Stimulated activated CD4-positive, alpha-beta T cell treated with anti-CD3 and anti-CD28 coated beads, Interleukin-15, amount 100 ng/mL, for 48 hours (primary cell): ENCODE measurements around the gene YWHAQ.
"Not testable (repeated sequence)": the region's sequence is repeated elsewhere in the genome, so short reads cannot be mapped to it uniquely, and the experiment has no call there.

Experiments
- DNase-seq, 2 donors: peaks; one replicate each; pipeline ENCODE4 v3.0.0-alpha.2; 2020; ENCODE audit warnings: low read depth in 2 of 2

The YWHAQ gene

DNA sequence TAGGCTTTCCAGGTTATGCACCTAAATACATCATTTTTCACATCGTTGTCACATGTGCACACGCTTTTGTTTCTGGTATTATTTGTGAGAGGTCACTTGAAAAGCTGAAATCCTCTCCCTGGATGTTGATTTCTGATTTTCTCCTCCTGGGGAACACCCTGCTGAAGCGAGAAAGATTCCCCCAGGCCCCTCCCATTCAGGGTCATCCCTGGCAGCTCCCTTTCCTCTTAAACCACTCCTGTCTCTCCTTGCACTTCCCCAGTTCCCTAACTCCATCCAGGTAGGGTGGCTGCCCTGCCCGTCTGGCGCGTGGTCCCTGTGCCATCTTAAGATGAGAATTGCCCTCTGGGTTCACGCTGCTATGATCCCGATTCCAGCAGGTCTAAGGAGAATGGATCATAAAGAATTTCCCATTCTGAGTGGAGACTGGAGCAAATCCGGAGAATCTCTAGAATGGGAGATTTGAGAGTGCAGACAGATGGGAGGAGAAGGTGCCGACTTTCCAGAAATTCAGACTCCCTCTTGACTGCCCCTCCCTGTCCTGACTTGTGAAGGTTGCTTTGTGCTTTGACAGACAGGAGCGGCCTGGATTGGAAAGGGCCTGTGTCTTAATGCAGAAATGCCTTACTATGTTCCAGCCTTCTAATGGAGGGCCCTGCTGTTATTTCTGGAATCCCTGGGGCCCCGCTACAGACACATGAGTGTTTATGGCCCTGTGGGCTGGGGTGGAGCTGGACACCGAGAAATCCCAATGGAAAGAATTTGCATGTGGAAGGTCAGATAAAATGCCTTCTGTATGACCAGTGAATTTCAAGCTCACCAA is 1.3 kb upstream of the YWHAQ start:
- DNase-seq, result no peak

DNA sequence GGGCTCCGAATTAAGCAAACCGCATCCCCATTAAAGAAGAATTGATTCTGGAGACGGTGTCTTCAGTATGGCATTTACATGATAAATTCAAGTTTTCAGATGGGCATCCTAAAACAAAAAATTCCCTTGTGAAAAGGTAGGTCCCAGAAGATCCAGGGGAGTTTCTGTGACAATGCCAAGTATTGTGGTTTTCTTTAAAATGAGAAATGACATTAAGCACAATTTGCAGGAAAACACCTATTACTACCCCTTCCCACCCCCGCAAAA is 689 bp upstream of the YWHAQ start:
- DNase-seq, result no peak

DNA sequence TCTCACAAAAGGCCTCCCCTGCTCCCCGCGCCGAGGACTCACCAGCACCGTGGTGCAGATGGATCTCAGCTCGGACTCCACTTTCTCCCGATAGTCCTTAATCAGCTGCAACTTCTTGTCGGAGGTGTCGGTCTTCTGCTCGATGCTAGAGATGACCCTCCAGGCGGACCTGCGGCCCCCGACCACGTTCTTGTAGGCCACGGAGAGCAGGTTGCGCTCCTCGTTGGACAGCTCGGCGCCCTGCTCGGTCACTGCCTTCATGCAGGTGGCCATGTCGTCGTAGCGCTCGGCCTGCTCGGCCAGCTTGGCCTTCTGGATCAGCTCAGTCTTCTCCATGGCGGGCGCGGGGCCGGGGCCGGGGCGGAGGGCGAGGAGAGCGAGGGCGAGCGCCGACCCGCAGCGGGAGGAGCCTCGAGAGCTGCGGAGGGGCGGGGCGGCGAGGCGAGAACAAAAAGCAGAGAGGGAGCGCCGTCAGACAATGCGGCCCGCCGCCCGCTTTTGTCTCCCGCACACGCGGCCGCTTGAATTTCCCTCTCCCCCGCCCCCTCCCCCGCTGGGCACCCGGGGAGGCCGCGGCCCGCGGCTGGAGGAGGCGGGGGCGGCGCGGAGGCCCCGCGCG is 571 bp downstream of the YWHAQ start:
- DNase-seq, result peak; percentile 57 to 68

- DNase-seq, result no peak
Measured at GRCh38 chr2:9629222-9630116, 1.3 kb downstream of the YWHAQ start.

DNA sequence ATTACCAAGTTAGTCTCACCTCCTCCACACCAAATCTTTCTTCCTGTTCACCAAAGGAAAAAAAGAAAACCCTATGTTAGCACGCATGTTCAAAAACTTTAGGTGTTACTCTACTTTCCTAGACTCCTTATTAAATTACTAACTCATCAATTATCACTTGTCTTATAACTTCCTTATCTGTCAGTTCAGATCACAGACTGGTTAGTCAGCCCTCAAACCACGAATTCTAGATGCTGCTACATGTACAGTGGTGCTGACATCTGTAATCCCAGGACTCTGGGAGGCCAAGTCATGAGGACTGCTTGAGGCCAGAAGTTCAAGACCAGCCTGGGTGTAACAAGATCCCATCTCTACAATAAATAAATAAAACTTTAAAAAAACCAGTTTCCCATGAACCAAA is 3.5 kb downstream of the YWHAQ start:
- peak in 1 of 2 donors; percentile 17 for DNase-seq

DNA sequence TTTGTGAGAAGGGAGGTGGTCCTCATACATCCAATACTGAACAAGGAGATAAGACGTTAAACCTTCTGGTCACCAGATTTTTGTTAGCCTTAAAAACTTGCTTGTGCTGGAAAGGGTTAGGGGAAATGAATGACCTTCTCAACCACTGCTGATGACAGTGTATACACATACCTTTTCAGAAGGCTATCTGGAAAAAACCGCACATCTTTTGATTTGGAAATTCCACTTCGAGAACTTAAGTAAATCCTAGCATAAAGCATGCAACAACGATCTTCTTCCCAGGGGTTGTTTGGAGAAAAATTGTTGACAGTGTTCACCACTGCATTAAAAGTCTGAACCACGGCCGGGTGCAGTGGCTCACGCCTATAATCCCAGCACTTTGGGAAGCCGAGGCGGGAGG is 7.6 kb downstream of the YWHAQ start:
- DNase-seq, result no peak

GRCh38 chr2:9621655-9622054 is 9.1 kb downstream of the YWHAQ start:
- DNase-seq, result not testable (repeated sequence)

DNA sequence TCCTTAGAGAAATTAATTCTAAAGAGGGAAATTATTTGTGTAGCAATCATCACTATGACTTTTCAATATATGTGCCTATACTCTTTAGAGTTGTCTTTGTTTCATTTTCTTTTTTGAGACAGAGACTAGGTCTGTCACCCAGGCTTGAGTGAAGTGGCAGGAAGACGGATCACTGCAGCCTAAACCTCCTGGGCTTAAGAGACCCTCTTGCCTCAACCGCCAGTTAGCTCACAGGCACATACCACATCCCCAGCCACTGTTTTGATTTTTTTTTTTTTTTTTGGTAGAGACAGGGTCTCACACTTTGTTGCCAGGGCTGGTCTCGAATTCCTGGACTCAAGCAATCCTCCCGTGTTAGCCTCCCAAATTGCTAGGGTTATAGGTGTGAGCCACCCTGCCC is 12.4 kb downstream of the YWHAQ start:
- DNase-seq, result no peak

- DNase-seq, result no peak
Measured at GRCh38 chr2:9617749-9618148, 13.0 kb downstream of the YWHAQ start.

DNA sequence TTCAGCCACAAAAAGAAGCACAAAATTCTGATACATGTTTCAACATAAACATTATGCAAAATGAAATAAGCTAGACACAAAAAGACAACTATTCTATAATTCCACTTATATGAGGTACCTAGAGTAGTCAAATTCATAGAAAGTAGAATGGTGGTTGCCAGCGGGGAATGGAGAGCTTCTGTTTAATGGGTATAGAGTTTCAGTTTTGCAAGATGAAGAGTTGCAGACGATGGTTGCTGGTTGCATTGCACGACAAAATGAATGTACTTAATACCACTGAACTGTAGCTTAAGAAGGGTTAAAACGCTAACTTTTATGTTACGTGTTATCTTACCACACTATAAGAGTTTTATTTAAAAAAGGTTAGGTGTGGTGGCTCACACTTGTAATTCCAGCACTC is 13.5 kb downstream of the YWHAQ start:
- no peak for DNase-seq

GRCh38 chr2:9614562-9614961 is 16.2 kb downstream of the YWHAQ start:
- DNase-seq, result no peak

GRCh38 chr2:9613291-9613690 is 17.5 kb downstream of the YWHAQ start:
- no peak for DNase-seq

DNA sequence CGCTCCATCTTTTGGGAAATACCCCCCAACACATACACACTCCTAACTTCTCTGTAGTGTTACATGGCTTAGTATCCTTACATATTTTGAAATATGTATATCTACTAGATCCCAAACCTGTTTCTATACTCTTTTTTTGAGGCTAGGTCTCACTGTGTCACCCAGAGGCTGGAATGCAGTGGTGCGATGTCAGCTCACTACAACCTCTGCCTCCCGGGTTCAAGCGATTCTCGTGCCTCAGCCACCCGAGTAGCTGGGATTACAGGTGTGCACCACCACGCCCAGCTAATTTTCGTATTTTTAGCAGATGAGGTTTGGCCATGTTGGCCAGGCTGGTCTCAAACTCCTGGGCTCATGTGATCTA is 19.3 kb downstream of the YWHAQ start:
- not testable (repeated sequence) for DNase-seq

DNA sequence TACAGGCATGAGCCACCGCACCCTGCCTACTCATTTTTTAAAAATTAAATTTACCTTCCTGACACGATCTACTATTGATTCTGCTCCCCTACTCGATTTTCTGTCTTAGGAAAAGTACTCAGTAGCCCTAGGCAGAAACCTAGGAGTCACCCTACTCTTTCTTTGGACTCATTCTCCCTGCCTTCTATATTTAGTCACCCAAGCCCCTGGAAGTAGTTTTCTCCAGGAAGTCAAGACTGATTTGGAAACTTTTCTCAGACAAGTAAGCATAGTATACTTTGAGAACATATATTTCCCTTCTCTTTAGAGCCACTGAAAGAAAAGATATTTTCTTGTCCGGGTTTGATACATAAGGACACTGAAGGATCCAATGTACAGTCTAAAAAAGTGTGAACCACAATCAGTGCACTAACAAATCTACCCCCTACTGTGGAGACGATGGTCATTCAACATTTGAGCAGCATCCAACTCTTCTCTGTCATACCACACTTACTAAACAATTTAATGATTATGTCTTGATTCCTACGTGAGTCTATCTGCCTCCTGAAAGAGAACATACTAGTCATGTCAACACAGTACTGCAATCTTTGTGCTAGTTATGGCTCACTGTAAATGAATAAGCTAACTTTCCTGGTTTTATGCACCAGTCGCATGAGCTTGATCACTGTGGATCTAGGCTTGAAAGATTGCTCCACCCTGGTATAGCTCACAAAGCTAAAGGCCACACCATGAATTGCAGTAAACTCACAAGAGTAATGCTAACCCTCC is 19.8 kb downstream of the YWHAQ start:
- no peak for DNase-seq

- DNase-seq, result not testable (repeated sequence)
Measured at GRCh38 chr2:9608491-9608890, 22.3 kb downstream of the YWHAQ start.

GRCh38 chr2:9602412-9602811 is 28.4 kb downstream of the YWHAQ start:
- no peak for DNase-seq

- DNase-seq, result no peak
Measured at GRCh38 chr2:9601397-9601796, 29.4 kb downstream of the YWHAQ start.

DNA sequence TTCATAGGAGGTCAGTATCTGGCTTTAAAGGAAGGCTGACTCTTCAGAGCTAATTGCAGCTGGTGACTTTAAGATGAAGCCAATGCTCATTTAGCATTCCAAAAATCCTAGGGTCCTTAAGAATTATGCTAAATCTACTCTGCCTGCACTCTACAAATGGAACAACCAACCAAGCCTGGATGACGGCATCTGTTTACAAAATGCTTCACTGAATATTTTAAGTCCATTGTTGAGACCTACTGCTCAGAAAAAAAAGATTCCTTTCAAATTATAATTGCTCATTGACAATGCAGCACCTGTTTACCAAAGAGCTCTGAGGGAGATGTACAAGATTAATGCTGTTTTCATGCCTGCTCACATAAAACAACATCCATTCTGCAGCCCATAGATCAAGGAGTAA is 31.4 kb downstream of the YWHAQ start:
- DNase-seq, result no peak

DNA sequence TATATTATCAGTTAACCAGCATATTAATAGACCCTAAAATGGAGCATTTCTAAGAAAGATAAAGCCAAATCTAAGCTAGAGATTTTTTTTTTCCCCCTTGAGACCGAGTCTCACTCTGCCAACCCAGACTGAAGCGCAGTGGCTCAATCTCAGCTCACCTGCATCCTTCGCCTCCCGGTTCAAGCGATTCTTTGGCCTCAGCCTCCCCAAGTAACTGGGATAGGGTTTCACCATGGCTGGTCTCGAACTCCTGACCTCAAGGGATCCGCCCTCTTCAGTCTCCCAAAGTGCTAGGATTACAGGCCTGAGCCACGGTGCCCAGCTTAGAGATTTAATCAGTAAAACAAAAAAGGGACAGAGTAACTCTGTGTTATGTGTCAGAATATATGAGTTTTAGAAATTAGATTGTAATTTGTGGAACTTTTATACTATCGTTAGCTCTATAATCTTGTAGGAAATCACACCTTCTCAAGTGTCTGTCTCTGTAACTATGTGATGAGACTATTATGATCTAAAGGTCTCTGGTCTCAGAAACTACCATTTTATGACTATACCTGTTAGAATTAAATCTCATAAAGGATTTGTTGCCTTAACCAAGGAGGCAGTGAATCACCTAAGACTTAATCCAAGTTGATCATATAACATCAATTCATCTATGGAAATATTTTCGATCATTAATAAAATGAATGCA is 34.0 kb downstream of the YWHAQ start:
- no peak for DNase-seq

DNA sequence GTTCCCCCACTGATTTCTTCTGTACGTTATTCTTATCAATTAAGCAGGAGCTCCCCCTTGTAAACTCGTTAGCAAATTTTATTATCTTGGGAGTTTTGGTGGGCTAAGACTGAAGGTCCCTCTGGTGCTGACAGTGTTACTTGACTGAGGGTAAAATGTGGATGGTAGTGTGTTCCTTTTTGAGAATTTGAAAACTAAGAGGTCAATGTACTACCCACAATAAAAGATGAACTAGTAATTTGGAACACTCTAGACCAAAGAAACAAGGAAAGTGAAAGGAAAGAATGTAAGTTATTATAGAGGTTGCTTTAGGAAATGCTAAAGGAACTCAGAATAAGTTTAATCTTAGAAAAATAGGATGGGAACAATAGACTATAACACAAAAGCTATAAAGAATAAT is 35.1 kb downstream of the YWHAQ start:
- DNase-seq, result no peak

DNA sequence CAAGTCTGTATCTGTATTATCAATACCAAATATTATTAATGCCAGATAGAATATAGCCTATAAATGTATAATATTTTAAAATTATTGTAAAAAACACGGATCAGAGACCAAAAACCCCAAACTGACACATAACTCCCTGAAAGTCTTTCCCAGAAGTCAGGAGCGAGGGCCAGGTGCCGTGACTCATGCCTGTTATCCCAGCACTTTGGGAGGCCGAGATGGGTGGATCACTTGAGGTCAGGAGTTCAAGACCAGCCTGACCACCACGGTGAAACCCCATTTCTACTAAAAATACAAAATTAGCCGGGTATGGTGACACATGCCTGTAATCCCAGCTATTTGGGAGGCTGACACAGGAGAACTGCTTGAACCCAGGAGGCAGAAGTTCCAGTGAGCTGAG is 35.5 kb downstream of the YWHAQ start:
- not testable (repeated sequence) for DNase-seq
